Measurements from ENCODE around the gene MTMR11. TPM values are rescaled to one million over a fixed set of nuclear protein-coding genes. Genes with fewer than 3 reads are reported as not detected.
A peak's percentile ranks its signal among the peaks of the same experiment; 100 is the strongest.

MTMR11 gene
- total and polyA plus RNA-seq, 2 experiments from 2014 or later, result 34.0 to 37.0 TPM

DNA sequence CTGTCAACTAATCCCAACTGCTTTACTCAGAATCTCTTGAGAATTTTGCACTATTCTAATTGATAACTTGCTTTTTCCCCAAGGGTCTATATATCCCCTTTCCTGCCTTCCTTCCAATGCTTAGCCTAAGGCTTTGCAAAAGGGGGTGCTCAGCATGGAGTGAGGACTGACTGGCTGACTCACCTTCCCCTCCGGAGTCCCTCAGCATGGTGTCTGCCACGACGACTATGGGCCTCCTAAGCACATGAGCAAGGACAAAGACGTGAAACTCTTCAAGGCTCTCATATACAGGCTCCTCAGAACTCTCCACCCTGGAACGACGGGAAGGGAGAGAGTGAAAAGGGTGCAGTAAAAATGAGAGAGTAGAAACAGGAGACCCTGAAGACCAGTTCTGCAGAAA is 13.2 kb upstream of the MTMR11 start:
- H4K20me1 ChIP-seq (ENCODE audit: insufficient read depth, poor library complexity, severe bottlenecking), result no peaks in the 10 kb centered on the region
- DNase-seq (ENCODE audit: low spot score), result no peak
- H3K79me2 ChIP-seq, result no peaks in the 10 kb centered on the region
- no peaks in the 10 kb centered on the region for H3K9me2 ChIP-seq (replicated peaks; ENCODE audit: insufficient read depth)
- H3K4me2 ChIP-seq, result no peak overlapping the region
- no peaks in the 10 kb centered on the region for H3K36me3 ChIP-seq (replicated peaks; ENCODE audit: insufficient read depth, low read depth)
- H3K4me3 ChIP-seq, result no peak overlapping the region
- H3K27me3 ChIP-seq, result no peaks in the 10 kb centered on the region
- WGBS (ENCODE audit: low lambda C conversion rate, missing lambda C conversion rate), result 80% methylated on average over 6 of the region's 6 CpGs
- H3K27ac ChIP-seq, result no peak overlapping the region
- TF ChIP-seq EZH2 (IDR thresholded peaks at IDR 0.05; ENCODE audit: borderline replicate concordance) (no peak), EZH2phosphoT487 (IDR thresholded peaks at IDR 0.05; ENCODE audit: low read depth, severe bottlenecking, unreplicated experiment) (no peak)
- TF ChIP-seq, protein P1, sequence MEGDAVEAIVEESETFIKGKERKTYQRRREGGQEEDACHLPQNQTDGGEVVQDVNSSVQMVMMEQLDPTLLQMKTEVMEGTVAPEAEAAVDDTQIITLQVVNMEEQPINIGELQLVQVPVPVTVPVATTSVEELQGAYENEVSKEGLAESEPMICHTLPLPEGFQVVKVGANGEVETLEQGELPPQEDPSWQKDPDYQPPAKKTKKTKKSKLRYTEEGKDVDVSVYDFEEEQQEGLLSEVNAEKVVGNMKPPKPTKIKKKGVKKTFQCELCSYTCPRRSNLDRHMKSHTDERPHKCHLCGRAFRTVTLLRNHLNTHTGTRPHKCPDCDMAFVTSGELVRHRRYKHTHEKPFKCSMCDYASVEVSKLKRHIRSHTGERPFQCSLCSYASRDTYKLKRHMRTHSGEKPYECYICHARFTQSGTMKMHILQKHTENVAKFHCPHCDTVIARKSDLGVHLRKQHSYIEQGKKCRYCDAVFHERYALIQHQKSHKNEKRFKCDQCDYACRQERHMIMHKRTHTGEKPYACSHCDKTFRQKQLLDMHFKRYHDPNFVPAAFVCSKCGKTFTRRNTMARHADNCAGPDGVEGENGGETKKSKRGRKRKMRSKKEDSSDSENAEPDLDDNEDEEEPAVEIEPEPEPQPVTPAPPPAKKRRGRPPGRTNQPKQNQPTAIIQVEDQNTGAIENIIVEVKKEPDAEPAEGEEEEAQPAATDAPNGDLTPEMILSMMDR (IDR thresholded peaks at IDR 0.05; ENCODE audit: poor library complexity), result no peak
- no peaks in the 10 kb centered on the region for H3K4me1 ChIP-seq (ENCODE audit: insufficient read depth)
- H2AFZ ChIP-seq, result no peak overlapping the region
- no peaks in the 10 kb centered on the region for H3K9me3 ChIP-seq (ENCODE audit: low read depth)

DNA sequence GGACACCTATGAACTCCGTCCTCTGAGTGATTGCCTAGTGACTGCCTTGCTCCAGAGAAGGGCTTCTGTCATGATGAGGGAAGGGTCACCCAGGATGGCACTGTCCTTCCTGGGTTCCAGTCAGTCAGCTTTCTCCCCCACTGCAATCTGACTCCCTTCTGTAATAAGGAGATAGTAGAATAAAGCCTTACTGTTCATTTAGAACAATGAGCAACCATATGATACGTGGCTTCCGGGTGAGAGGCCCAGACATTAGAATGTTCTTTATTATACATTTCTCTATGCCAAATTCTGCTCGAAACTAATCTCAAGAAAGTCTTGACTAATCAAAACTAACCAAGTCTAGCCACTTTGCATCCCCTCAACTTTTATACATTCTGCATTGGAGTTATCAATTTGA is 8.5 kb upstream of the MTMR11 start:
- no peak overlapping the region for H3K27ac ChIP-seq
- H3K79me2 ChIP-seq, result peaks cover 4% of the 10 kb centered on the region
- TF ChIP-seq EZH2phosphoT487 (IDR thresholded peaks at IDR 0.05; ENCODE audit: low read depth, severe bottlenecking, unreplicated experiment), result no peak
- TF ChIP-seq EZH2 (IDR thresholded peaks at IDR 0.05; ENCODE audit: borderline replicate concordance), result no peak
- TF ChIP-seq, protein P1 (IDR thresholded peaks at IDR 0.05; ENCODE audit: poor library complexity), result no peak
- 95% methylated on average over 4 of the region's 4 CpGs for WGBS (ENCODE audit: low lambda C conversion rate, missing lambda C conversion rate)
- H3K9me2 ChIP-seq (replicated peaks; ENCODE audit: insufficient read depth), result no peaks in the 10 kb centered on the region
- no peaks in the 10 kb centered on the region for H3K36me3 ChIP-seq (replicated peaks; ENCODE audit: insufficient read depth, low read depth)
- no peaks in the 10 kb centered on the region for H3K27me3 ChIP-seq
- no peaks in the 10 kb centered on the region for H4K20me1 ChIP-seq (ENCODE audit: insufficient read depth, poor library complexity, severe bottlenecking)
- no peak overlapping the region for H3K4me2 ChIP-seq
- DNase-seq (ENCODE audit: low spot score), result no peak
- no peak overlapping the region for H2AFZ ChIP-seq
- H3K4me3 ChIP-seq, result no peak overlapping the region
- no peaks in the 10 kb centered on the region for H3K4me1 ChIP-seq (ENCODE audit: insufficient read depth)
- H3K9me3 ChIP-seq (ENCODE audit: low read depth), result no peaks in the 10 kb centered on the region

DNA sequence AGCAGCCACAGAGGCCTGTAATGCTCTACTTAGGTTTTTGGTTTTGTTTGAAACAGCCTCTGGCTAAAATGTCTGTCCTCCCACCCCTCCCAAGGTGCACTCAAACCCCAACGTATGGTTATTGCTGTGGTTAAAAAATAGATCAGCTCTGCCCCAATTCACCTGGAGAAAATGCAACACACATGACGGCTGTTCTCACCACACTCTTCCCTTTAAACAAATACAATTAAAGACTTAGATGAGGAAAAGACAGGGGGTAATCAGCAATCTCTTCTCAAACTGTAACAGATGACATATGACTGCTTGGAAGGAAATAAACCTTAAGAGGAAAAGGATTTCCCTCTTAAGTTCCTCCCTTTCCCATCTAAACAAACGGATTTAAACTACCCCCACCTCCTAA is 6.2 kb upstream of the MTMR11 start:
- 52% methylated on average over 3 of the region's 3 CpGs for WGBS (ENCODE audit: low lambda C conversion rate, missing lambda C conversion rate)
- Histone ChIP-seq H3K79me2 (peaks cover 4% of the 10 kb centered on the region), H3K9me3 (ENCODE audit: low read depth) (no peaks in the 10 kb centered on the region), H4K20me1 (ENCODE audit: insufficient read depth, poor library complexity, severe bottlenecking) (no peaks in the 10 kb centered on the region), H3K4me3 (no peak overlapping the region), H3K36me3 (replicated peaks; ENCODE audit: insufficient read depth, low read depth) (no peaks in the 10 kb centered on the region), H3K4me2 (no peak overlapping the region), H3K27me3 (no peaks in the 10 kb centered on the region), H3K9me2 (replicated peaks; ENCODE audit: insufficient read depth) (no peaks in the 10 kb centered on the region), H3K27ac (peak overlapping the region; percentile 60), H3K4me1 (ENCODE audit: insufficient read depth) (peaks cover 14% of the 10 kb centered on the region), H2AFZ (no peak overlapping the region)
- no peak for TF ChIP-seq EZH2 (IDR thresholded peaks at IDR 0.05; ENCODE audit: borderline replicate concordance)
- no peak for TF ChIP-seq EZH2phosphoT487 (IDR thresholded peaks at IDR 0.05; ENCODE audit: low read depth, severe bottlenecking, unreplicated experiment)
- TF ChIP-seq, protein P1 (IDR thresholded peaks at IDR 0.05; ENCODE audit: poor library complexity), result no peak
- DNase-seq (ENCODE audit: low spot score), result no peak

- Histone ChIP-seq H4K20me1 (ENCODE audit: insufficient read depth, poor library complexity, severe bottlenecking) (no peaks in the 10 kb centered on the region), H3K4me2 (no peak overlapping the region), H3K79me2 (peaks cover 4% of the 10 kb centered on the region), H3K4me3 (no peak overlapping the region), H3K36me3 (replicated peaks; ENCODE audit: insufficient read depth, low read depth) (no peaks in the 10 kb centered on the region), H3K27ac (peak overlapping the region; percentile 60), H3K27me3 (no peaks in the 10 kb centered on the region), H2AFZ (no peak overlapping the region), H3K9me2 (replicated peaks; ENCODE audit: insufficient read depth) (no peaks in the 10 kb centered on the region), H3K4me1 (ENCODE audit: insufficient read depth) (peaks cover 21% of the 10 kb centered on the region), H3K9me3 (ENCODE audit: low read depth) (no peaks in the 10 kb centered on the region)
- 50% methylated on average over 5 of the region's 5 CpGs for WGBS (ENCODE audit: low lambda C conversion rate, missing lambda C conversion rate)
- TF ChIP-seq EZH2 (IDR thresholded peaks at IDR 0.05; ENCODE audit: borderline replicate concordance), result no peak
- TF ChIP-seq, protein P1 (IDR thresholded peaks at IDR 0.05; ENCODE audit: poor library complexity), result peak; percentile 44
- no peak for TF ChIP-seq EZH2phosphoT487 (IDR thresholded peaks at IDR 0.05; ENCODE audit: low read depth, severe bottlenecking, unreplicated experiment)
- DNase-seq (ENCODE audit: low spot score), result peak; percentile 62
Observed at GRCh38 chr1:149942207-149942606, 5.5 kb upstream of the MTMR11 start.
